Liver (tissue), 3 donors: ENCODE data around the gene MED29.

Experiments
- ATF3 ChIP-seq: IDR thresholded peaks from 2 replicates; pipeline ENCODE4 v1.6.1; 2016; ENCODE audit warnings: antibody characterized with exemption
- CTCF ChIP-seq: fragments of 150-350 bp; IDR thresholded peaks from 2 replicates; pipeline ENCODE4 v1.5.1; 2017; ENCODE audit warnings: improper control_type of control experiment, low read depth, low read length; ENCODE audit not compliant: missing input control
- FOXA1 ChIP-seq: IDR thresholded peaks from 2 replicates; pipeline ENCODE4 v1.6.1; 2016; ENCODE audit warnings: antibody characterized with exemption
- GABPA ChIP-seq, 2 donors: IDR thresholded peaks in 1 of 2; conservative IDR thresholded peaks in 1 of 2; 2 replicates each; pipeline ENCODE4 v1.6.1; 2016; ENCODE audit warnings: antibody characterized with exemption in 2 of 2, mild to moderate bottlenecking in 1 of 2, moderate library complexity in 1 of 2
- JUND ChIP-seq, 2 donors: IDR thresholded peaks; 2 replicates each; pipeline ENCODE4 v1.6.1; 2016; ENCODE audit warnings: antibody characterized with exemption in 2 of 2
- NR2F2 ChIP-seq: IDR thresholded peaks from 2 replicates; pipeline ENCODE4 v1.6.1; 2016; ENCODE audit warnings: antibody characterized with exemption
- REST ChIP-seq: IDR thresholded peaks from 2 replicates; pipeline ENCODE4 v1.6.1; 2016; ENCODE audit warnings: antibody characterized with exemption, mild to moderate bottlenecking
- SP1 ChIP-seq: IDR thresholded peaks from 2 replicates; pipeline ENCODE4 v1.6.1; 2018; ENCODE audit warnings: antibody characterized with exemption, mild to moderate bottlenecking
- TAF1 ChIP-seq: conservative IDR thresholded peaks from 2 replicates; pipeline ENCODE4 v1.6.1; 2016; ENCODE audit warnings: antibody characterized with exemption, mild to moderate bottlenecking
- ZBTB33 ChIP-seq: IDR thresholded peaks from 2 replicates; pipeline ENCODE4 v1.6.1; 2016; ENCODE audit warnings: antibody characterized with exemption
- donor health status: healthy.
- donor health status: healthy.

- TF ChIP-seq TAF1 (no peak), CTCF (no peak), NR2F2 (no peak), ATF3 (no peak), REST (no peak), SP1 (no peak), ZBTB33 (no peak), JUND (IDR thresholded peaks at IDR 0.05) (no peak), FOXA1 (no peak), GABPA (IDR thresholded peaks at IDR 0.05 in 1 of 2, conservative IDR thresholded peaks at IDR 0.05 in 1 of 2) (no peak)
Observed at GRCh38 chr19:39359026-39359425, 32.2 kb upstream of the MED29 start.
